ENCODE data around the gene DOK4. TPM values are rescaled to one million over a fixed set of nuclear protein-coding genes. Genes with fewer than 3 reads are reported as not detected.

Gene DOK4
- total and polyA plus RNA-seq, 2 donors (not counting 3 experiments of a cell fraction or from before 2014, with no cell fraction given) = 22.3 to 23.4 TPM

GRCh38 chr16:57445510-57445909, 40.8 kb downstream of the DOK4 start:
- FAIRE-seq = no peak
- peaks cover 12% of the 10 kb centered on the region for H3K4me1 ChIP-seq (ENCODE audit: control insufficient read depth, extremely low read depth, insufficient read depth, low read length)
- no peak overlapping the region for H3K4me3 ChIP-seq (replicated peaks in 1 of 3; ENCODE audit: insufficient read depth in 1 of 3, low read depth in 1 of 3, low read length in 3 of 3)
- H3K9me3 ChIP-seq (replicated peaks; ENCODE audit: control insufficient read depth, insufficient read depth, low read length) = no peaks in the 10 kb centered on the region
- H3K9me1 ChIP-seq (replicated peaks; ENCODE audit: control insufficient read depth, extremely low read depth, insufficient read depth, low read length) = no peaks in the 10 kb centered on the region
- BruUV-seq (replicated peaks) = no TSS peak
- no peak for TF ChIP-seq JUN (IDR thresholded peaks at IDR 0.05; ENCODE audit: borderline replicate concordance, insufficient read depth, insufficient read length, low read depth)
- no peak for TF ChIP-seq POLR2A (IDR thresholded peaks at IDR 0.05; ENCODE audit: low read depth, low read length)
- TF ChIP-seq GATA2 (IDR thresholded peaks at IDR 0.05; ENCODE audit: insufficient read depth, insufficient read length, low read depth, low read length) = no peak
- TF ChIP-seq EZH2 (IDR thresholded peaks at IDR 0.05; ENCODE audit: borderline replicate concordance, low read depth, low read length, severe bottlenecking) = no peak
- no peak for TF ChIP-seq CTCF (IDR thresholded peaks at IDR 0.05; ENCODE audit: extremely low read depth in 1 of 2, insufficient read depth in 1 of 2, low read depth in 1 of 2, low read length in 2 of 2)
- TF ChIP-seq FOS (IDR thresholded peaks at IDR 0.05; ENCODE audit: borderline replicate concordance, insufficient read depth, low read length) = no peak
- no peak for TF ChIP-seq MAX (IDR thresholded peaks at IDR 0.05; ENCODE audit: insufficient read depth, insufficient read length)
- TF ChIP-seq POLR2AphosphoS5 (IDR thresholded peaks at IDR 0.05; ENCODE audit: insufficient read depth, low read depth, low read length) = no peak
- TF ChIP-seq MYC (IDR thresholded peaks at IDR 0.05; ENCODE audit: low read depth, low read length) = no peak
- H3K27me3 ChIP-seq (ENCODE audit: control insufficient read depth in 2 of 2, insufficient read depth in 2 of 2, low read length in 2 of 2) = no peaks in the 10 kb centered on the region
- no peaks in the 10 kb centered on the region for H3K36me3 ChIP-seq (ENCODE audit: control insufficient read depth in 2 of 2, extremely low read depth in 1 of 2, insufficient read depth in 2 of 2, low read length in 2 of 2)
- DNase-seq (ENCODE audit: low read depth, low spot score) = no peak
- ChIA-PET CTCF (no interaction called here), POLR2A (no interaction called here)
- dilution Hi-C loops (cut with MboI; ENCODE audit: extremely low pct_ligation_motif_present, low sequenced_read_pairs) (no loop called here), intact Hi-C loops (cut with micrococcal nuclease) (no loop called here)
- no peak overlapping the region for H3K4me2 ChIP-seq (ENCODE audit: insufficient read depth, low read length)
- peaks cover 70% of the 10 kb centered on the region for H3K79me2 ChIP-seq (ENCODE audit: control insufficient read depth, insufficient read depth, low read length)
- H2AFZ ChIP-seq (ENCODE audit: low read depth, low read length) = no peak overlapping the region
- no peaks in the 10 kb centered on the region for H4K20me1 ChIP-seq (replicated peaks; ENCODE audit: control insufficient read depth, extremely low read depth, insufficient read depth, low read length)
- H3K9ac ChIP-seq (replicated peaks; ENCODE audit: extremely low read depth, insufficient read depth, low read length) = no peak overlapping the region
- H3K27ac ChIP-seq (ENCODE audit: insufficient read depth, low read depth, low read length) = no peak overlapping the region

All from endothelial cell of umbilical vein (primary cell).